WI38 (cell line): ENCODE results near the gene OR10G8.
"Not testable (repeated sequence)": the region's sequence is repeated elsewhere in the genome, so short reads cannot be mapped to it uniquely, and the experiment has no call there.

Experiments
- H3K4me3 ChIP-seq: 2 replicates; pipeline ENCODE4 v1.5.1; 2011; ENCODE audit warnings: low read depth, mild to moderate bottlenecking, control low read depth, low read length
- CTCF ChIP-seq: IDR thresholded peaks from 2 replicates; pipeline ENCODE4 v1.5.1; 2012; ENCODE audit warnings: low read depth, mild to moderate bottlenecking, control low read depth, low read length

Gene OR10G8

GRCh38 chr11:124026498-124026897 lies at the start of gene OR10G8:
Gene OR10G8 (plus strand): TSS chr11:124026798. CDS start chr11:124029623, 2,825 bp downstream.
- no peak within 1 kb of the TSS for H3K4me3 ChIP-seq
- no peak for TF ChIP-seq CTCF

- H3K4me3 ChIP-seq, result no peak within 1 kb of the TSS
- TF ChIP-seq CTCF, result no peak
These were observed 48.8 kb upstream of the OR10G8 start, which contains the start of gene OR10S1 for GRCh38 chr11:123977731-123978347. Gene OR10S1 (minus strand): TSS chr11:123977781. CDS start chr11:123977664, 117 bp downstream.

- no peak overlapping the region for H3K4me3 ChIP-seq
- no peak for TF ChIP-seq CTCF
These were observed 47.3 kb upstream of the OR10G8 start for GRCh38 chr11:123979311-123979710.

GRCh38 chr11:123995119-123995518 lies 31.5 kb upstream of the OR10G8 start, which contains the start of gene OR10G6:
Gene OR10G6 (minus strand): TSS chr11:123995161. CDS start chr11:123995161, 0 bp downstream.
- no peak for TF ChIP-seq CTCF
- H3K4me3 ChIP-seq, result no peak within 1 kb of the TSS

- H3K4me3 ChIP-seq, result no peak within 1 kb of the TSS
- no peak for TF ChIP-seq CTCF
These were observed 13.9 kb upstream of the OR10G8 start, which contains the start of gene OR10G4 for GRCh38 chr11:124012697-124013096. Gene OR10G4 (plus strand): TSS chr11:124012997. CDS start chr11:124015575, 2,578 bp downstream.

GRCh38 chr11:124015837-124016236 lies 10.8 kb upstream of the OR10G8 start:
- H3K4me3 ChIP-seq, result not testable (repeated sequence)

- H3K4me3 ChIP-seq, result no peak overlapping the region
- TF ChIP-seq CTCF, result no peak
These were observed 10.1 kb downstream of the OR10G8 start for GRCh38 chr11:124036666-124037065.

GRCh38 chr11:124039557-124039956 lies 13.0 kb downstream of the OR10G8 start:
- H3K4me3 ChIP-seq, result no peak overlapping the region
- TF ChIP-seq CTCF, result no peak
